ENCODE results near the gene OBSCN.

The OBSCN gene

GRCh38 chr1:228279722-228280105 lies 71.9 kb downstream of the OBSCN start:
- no peak for DNase-seq

- no peak for DNase-seq
These were observed 72.5 kb downstream of the OBSCN start for GRCh38 chr1:228280106-228280901.

DNA sequence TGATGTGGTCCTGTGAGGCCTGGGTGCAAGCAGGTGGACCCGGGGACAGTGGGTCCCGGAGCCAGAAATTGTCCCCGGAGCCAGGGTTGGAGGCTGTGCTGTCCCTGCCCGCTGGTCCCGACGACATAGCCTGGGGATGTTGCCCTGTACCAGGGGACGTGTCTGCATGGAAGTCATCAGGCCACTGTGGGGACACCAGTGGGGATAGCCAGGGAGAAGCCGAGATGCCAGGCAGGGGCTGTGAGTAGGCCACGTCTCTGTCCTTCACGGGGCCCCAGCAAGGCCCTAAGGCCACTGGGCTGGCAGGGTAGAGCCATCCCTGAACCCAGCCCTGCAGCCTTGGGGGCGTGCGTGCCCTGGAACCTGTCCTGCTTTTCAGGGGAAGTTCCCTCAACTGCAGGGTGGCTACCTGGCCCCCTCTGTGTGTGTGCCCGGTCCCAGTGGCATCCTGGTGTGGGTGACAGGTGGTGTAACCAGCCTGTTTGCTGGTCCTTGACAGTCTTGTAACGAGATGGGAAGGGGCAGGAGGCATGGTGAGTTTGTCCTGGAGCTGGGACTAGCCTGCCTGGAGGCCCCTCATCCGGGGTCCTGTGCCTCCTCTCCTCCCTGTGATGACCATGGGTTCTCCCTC lies 73.2 kb downstream of the OBSCN start:
- DNase-seq: no peak

- DNase-seq: no peak
These were observed 73.9 kb downstream of the OBSCN start for GRCh38 chr1:228281631-228282328.

- no peak for DNase-seq
These were observed 74.6 kb downstream of the OBSCN start for GRCh38 chr1:228282329-228283042.

- no peak for DNase-seq
These were observed 75.2 kb downstream of the OBSCN start for GRCh38 chr1:228283043-228283371.

GRCh38 chr1:228283476-228284147 lies 75.8 kb downstream of the OBSCN start:
- DNase-seq: no peak

DNA sequence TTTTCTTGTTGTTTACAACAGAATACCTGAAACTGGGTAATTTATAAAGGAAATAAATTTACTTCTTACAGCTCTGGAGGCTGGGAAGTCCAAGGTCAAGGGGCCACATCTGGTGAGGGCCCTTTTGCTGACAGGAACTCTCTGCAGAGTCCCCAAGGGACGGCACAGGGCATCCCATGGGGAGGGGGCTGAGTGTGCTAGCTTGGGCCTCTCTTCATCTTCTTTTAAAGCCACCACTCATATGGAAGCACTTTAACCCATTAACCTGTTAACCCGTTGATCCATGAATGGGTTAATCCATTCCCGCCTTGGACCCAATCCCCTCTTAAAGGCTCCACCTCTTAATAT lies 76.3 kb downstream of the OBSCN start:
- DNase-seq: no peak

- DNase-seq: no peak
These were observed 76.7 kb downstream of the OBSCN start for GRCh38 chr1:228284521-228284920.

DNA sequence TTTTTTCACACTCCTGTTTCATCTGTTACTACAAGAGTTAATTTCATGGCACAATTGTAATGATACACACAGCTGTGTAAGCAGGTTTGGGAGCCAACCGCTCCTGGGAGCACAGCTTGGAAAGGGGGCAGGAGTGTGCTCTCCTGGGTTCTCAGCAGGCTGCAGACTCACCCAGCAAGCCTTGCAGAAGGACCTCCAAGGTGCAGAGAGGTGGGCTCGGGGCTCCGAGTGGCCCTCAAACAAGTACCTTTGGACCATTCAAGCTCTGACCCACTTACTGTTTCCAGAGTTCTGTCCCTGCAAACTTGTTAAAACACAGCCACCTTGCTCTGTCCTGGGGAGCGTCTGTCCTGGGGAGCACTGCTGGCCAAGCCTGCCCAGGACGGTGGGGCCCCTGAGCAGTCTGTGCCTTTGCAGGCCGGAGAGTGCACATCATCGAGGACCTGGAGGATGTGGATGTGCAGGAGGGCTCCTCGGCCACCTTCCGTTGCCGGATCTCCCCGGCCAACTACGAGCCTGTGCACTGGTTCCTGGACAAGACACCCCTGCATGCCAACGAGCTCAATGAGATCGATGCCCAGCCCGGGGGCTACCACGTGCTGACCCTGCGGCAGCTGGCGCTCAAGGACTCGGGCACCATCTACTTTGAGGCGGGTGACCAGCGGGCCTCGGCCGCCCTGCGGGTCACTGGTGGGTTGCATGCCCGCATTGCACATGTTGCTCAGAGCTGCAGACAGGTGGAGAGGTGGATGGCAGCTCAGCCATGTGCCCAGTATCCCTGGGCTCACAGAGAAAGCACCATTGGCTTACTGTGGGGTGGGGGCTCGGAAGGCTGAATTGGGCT lies 78.0 kb downstream of the OBSCN start:
- no peak for DNase-seq

DNA sequence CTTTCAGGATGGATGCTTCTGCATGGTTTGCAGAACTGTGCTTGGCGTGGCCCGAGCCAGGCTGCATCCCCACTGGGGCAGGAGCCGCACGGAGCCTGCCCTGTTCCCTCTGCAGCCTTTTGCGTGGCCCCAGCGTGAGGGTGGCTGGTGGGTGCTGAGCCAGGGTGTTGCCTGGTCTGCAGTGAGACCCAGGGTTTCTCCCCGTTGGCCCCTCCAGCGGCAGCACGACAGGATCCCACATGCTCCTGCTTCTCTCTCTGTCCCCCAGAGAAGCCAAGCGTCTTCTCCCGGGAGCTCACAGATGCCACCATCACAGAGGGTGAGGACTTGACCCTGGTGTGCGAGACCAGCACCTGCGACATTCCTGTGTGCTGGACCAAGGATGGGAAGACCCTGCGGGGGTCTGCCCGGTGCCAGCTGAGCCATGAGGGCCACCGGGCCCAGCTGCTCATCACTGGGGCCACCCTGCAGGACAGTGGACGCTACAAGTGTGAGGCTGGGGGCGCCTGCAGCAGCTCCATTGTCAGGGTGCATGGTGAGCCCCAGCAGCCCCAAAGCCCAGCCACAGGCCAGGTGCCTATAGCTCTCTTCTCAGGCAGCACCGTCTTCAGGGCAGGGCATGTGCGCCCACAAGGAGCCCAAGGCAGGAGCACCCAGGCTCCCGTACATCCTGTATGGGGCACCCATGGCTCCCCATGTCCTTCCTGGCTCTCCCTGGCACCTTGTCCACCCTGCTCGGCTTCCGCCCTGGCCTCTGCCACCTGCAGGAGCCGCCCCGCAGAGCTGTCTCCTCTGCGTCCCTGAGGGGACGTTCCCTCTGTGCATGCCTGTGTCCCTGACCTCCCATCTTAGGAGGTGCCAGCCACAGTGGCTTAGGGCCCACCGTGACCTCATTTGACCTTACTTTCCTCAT lies 78.9 kb downstream of the OBSCN start:
- DNase-seq: no peak

- no peak for DNase-seq
These were observed 79.9 kb downstream of the OBSCN start for GRCh38 chr1:228287541-228288425.

GRCh38 chr1:228288536-228289238 lies 80.8 kb downstream of the OBSCN start:
- no peak for DNase-seq

- DNase-seq: no peak
These were observed 81.5 kb downstream of the OBSCN start for GRCh38 chr1:228289239-228289849.

DNA sequence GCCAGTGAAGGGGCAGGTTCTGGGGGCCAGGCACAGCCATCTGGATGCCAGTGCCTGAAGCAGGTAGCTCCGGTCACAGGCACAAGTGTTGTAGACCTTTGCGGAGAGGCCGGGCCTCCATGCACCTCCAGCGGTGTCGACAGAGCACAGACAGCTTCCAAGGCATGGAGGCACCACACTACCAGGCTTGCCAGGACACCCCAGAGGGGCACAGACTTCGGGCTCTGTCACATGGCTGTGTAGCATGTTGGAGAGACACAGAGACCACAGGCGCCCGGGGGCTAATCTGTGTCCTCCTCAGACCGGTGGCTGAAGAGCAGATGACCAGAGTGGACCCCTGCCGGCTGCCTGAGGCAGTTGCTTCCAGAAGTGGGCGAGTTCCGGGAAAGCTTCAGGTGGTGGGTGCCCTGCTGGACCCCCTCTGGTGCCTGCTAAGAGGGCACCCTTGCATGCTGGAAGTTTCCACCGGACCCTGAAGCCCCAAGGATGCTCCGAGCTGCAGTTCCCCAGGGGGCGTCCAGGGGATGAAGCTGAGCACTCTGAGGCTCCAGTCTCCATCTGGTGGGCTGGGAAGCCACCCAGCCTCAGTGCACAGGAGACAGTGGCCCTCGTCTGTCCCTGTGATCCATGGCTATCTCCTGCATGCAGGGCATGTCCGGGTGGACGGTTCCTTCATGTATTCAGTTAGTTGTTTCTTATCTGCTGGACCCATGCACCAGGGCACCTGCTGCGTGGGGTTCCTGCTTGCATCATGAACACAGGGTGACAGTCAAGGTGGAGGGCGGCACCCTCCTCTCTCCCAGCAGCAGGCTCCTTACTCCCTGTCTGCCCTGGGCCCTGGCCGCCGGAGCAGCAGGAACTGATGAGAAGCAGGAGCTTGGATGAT lies 82.4 kb downstream of the OBSCN start:
- no peak for DNase-seq

DNA sequence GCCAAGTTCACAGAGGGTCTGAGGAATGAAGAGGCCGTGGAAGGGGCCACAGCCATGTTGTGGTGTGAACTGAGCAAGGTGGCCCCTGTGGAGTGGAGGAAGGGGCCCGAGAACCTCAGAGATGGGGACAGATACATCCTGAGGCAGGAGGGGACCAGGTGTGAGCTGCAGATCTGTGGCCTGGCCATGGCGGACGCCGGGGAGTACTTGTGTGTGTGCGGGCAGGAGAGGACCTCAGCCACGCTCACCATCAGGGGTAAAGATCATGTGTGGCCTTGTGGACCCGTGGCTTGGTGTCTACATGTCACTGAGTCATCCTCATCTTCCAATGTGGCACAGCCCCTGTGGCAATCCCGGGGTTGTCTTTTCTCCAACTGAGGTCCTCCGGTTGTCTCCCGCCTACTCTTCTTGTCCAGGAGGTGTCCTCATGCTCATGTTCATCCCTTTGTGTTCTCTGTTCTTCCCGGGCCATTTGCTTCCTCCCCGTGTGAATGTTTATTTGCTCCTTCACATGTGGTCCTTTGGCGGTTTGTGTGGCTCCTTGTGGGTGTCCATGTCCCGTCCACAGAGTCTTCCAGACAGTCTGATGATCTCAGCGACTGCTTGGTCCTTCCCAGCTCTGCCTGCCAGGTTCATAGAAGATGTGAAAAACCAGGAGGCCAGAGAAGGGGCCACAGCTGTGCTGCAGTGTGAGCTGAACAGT lies 84.2 kb downstream of the OBSCN start:
- DNase-seq: no peak

- no peak for DNase-seq
These were observed 84.7 kb downstream of the OBSCN start for GRCh38 chr1:228292609-228292911.
